HG02973 (cell line): Measurements from ENCODE around the gene AUTS2.

Source experiments
- ATAC-seq: cut with Tn5 transposase; IDR thresholded peaks from one replicate; pipeline ENCODE4 v1.9.1; 2021; ENCODE audit warnings: moderate library complexity; ENCODE audit not compliant: unreplicated experiment

Gene AUTS2

DNA sequence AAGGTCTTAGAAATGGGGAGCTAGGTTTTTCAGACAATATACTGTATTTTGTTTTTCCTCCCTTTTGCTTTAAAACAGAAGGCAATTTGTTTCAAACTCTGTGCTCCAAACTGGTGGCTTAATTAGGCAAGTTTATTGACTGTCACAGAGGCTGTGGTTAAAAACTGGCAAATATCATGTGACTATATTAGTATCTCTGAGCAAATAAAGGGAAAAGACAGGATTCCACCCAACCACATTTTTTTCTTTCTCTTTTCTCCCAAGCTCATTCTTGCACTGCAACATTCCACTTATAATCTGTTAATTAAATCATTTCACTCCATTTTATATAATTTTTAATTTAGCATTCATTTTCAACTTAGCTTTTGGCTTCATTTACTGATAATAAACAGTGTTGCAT lies 615.8 kb downstream of the AUTS2 start:
- no peak for ATAC-seq

DNA sequence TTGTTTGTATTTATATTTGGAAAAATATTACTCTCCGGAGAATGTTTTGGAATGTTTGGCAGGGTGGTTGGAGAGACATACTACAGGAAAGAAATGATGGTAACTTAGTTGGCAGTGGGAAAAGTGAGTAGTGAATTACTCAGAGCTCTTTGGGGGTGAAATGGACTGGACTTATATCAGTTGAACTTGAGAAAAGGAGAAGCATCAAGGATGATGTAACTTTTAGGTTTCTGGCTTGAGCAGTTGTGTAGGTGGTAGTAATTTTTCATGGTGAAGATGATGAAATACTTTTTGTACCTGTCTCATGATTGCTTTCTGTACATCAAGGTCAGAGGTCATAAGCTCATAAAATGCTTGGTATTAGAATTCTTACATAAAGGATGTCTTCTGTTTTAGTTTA lies 617.2 kb downstream of the AUTS2 start:
- ATAC-seq, result no peak

DNA sequence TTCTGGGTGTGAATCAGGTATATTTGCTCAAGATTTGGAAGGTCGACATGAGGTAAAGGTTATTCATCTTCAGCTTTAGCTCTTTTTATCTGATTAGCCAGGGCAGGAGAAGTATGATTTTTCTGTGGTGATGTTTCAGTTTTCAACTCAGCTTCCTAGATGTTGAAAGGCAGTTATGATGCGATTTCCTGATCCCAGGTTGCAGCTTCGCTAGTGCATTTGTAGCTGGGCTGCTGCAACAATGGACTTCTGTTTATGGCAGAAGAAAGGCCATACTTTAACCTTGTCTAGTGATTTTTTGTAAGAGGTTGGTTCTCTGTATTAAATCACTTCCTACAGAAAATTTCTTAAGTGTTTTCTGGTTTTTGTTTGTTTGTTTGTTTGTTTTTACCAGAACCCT lies 619.3 kb downstream of the AUTS2 start:
- ATAC-seq, result no peak

DNA sequence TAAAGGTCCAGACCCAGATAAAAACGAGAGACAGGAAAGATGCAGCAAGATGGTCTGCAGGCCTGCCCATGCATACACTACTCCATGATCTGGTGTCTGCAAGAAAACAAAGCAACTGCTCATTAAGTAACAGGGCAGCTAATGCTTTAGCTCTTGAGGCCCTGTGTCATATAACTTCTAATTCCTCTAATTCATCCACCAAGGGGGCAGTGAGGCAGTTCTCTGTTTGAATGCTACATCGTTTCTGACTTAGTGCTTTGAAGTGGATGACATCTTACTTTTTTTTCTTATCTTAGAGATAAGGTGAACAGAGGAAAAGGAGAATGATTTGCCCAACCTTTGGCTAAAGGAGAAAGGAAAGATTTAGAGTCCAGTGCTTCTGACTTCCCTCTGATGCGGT lies 619.7 kb downstream of the AUTS2 start:
- ATAC-seq, result no peak

DNA sequence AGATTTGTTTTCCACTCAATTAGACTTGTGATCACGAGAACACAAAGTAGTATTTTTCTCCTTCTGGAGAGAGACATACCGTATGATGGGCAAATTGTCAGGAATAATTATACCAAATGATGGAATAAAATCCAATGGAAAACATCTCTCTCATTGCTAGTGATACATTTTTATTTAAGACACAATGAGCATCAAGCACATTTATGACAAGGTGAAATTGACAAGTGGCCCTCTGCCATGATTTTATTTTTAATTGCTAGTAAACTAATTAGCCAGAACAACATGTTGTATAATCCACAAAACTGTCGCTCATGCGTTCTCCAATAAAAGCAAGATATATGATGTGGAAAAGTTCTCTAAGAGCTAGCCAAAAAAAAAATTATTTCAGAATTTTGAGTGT lies 620.8 kb downstream of the AUTS2 start:
- ATAC-seq, result no peak

DNA sequence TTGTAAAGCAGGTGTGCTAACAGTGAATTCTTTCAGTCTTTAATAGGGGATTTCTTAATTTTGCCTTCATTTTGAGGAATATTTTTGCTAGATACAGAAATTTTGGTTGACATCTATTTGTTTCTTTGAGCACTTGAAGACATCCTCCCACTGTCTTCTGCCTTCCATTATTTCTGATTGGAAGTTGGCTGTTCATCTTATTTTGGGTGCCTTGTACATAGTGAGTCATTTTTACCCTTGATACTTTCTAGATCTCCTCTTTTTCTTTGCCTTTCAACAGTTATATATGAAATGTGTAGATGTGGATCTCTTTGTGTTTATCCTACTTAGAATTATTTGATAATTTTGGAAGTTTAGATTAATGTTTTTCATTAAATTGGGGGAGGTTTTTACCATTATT lies 631.0 kb downstream of the AUTS2 start:
- no peak for ATAC-seq

DNA sequence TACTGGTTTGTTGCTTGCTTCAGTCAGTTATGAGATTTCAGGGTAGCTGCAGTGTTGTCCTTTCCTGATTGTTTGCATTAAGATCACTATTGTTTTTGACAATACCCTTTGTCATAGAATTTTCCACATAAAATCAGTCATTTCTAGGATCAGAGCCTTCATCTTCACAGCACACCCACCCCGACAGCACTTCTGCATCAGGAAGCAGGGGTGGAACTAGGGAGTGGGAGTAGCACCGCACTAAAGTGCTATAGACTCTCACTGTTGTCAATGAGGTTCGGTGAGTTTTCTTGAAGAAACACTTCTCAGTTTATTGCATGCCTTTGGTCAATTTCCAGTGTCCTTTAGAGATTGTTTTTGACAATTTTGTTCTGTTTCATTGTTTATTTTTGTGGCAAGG lies 632.5 kb downstream of the AUTS2 start:
- no peak for ATAC-seq

DNA sequence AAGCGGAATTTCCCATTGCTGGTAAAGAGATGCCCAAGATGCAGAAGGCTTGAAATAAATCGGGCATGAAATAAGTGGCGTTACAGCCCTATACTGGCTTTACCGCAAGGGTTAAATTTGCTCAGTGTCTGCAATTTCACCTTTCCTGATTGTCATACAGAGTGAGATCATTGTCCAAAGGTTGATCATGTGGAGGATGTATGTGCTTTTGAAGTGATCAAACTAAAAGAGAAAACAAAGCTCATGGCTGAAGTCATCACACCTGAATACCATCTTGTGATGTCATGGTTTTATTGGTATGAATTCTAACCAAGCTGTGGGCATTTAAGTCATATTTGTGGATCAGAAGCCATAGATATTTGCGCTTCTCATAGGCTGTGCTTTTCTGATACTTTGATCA lies 635.5 kb downstream of the AUTS2 start:
- ATAC-seq, result no peak

DNA sequence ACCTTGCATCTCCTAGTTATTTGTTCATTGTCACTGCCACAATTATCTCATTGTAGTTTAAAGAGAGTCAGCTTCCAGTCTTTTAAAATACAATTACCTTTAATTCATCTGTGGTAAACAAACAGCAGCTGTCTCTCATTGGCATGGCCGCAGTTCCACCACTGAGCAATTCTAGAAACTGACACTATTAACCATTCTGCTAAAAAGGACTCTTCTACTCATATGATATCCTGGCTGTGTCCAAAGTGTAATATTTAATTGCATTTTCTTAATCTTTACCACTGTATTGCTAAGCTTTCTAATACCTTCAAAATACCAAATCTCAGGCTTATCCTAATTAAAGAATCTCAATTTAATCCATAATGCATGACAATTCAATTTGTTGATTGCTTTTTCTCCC lies 639.0 kb downstream of the AUTS2 start:
- no peak for ATAC-seq

DNA sequence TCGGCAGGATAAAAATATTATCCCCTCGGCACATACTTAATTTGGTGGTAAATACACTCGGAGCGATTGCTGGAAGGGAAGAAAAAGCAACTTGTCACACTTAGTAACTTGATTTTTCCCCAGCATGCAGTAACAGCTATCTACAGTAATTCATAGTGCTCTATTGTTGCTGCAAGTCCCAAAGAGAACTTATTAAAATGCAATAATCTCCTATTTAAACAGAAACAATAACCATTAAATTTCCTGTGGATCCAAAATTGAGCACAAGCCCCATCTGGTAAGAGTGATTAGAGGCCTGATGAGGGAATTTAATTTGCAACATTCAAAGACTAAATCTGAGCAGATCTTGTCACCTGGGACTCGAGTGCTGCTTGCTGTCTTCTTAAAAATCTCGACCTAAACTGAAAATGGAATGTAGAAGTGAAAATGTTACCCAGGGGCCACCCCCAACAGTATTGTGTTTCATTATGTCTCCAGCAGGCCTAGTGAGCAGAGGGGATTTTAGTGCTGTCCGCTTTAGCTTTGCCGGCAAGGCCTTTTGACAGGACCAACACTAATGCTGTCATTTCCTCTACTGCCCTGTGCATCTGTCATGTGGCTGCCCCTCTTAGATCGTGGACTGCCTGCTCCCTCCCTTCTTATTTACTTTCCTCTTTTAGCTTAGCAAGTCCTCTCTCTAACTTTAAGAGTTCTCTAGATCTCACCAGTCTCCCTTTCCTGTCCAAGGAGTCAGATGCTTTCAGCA lies 639.7 kb downstream of the AUTS2 start:
- peak; percentile 99 for ATAC-seq

DNA sequence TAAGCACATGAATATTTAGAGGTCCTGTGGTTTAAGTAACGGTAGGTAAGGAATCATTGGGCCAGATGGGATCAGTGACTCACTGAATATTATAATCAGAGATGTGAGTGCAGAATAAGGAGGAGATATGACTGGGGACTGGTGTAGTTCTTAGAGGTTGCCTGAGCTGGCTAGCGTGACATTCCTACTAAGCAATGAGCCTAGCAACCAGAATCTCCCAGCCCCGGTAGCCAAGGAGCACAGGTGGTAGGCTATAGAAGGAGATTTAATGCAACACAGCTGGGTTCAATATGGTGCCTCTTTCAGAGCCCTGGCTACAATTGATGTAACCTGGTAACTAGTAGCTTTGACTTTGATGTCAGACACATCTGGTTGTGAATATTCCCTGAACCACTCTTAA lies 641.6 kb downstream of the AUTS2 start:
- ATAC-seq, result no peak

DNA sequence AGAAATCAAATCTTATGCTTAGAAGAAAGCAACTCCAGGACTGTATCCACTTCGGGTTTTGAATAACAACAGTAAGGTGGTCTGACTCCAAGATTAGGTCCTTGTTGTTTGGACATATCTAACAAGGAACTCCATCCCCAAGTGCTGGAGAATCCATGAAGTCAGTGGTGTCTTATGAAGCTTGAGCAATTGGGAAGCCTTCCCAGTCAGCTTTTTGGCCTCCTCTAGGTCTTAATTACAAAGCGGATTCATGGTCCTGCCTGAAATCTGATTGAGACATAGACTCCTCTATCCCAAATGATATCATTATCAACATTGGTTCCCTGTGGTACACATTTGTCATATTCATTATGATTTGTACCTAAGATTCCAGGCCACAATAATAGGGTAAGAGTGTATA lies 642.6 kb downstream of the AUTS2 start:
- ATAC-seq, result no peak

DNA sequence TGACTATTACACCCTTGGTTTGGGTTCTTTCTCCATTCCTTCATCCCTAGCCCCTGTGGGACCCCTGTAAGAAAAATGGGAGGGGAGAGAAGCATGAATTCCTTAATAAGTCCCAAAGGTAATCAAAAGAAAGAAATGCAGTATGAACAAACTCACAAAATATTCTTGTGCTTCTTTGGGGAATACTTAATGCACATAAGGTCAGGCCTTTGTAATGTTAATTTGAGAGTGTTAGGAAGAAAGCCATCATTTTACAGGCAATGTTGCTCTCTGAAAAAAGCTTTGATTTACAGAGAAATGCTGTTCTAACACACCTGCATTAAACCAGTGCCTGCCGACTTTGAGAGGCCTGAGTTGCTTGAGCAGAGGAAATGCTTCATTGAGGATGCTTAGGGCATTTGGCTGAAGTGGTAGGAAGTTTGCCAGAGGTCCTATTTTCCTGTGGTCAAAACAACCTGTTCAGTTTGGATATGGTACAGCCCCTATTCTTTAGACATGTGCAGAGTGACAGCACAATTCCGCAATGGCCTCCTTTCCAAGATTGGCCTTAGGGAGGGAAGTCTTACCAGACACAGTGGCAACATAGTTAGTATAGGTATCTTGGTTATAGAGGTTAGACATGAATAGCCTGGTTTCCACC lies 643.4 kb downstream of the AUTS2 start:
- ATAC-seq, result no peak

DNA sequence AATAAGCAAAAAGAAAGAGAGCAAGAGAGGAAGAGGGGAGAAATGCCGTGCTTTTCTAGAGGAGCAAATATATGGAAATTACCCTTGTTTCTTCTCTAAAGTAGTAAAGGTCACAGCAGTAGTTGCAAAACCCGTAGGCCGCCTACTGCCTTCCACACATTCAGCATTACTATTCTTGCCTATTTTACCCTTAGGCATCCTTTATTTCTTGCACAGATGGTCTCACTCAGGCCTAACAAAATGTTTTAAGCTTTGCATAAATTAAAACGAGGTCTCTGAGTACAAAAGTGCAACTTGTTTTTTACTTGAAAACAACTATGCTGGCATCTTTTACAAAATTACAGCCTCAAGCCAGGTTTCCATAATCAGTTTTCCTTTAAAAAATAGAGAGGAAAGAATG lies 644.6 kb downstream of the AUTS2 start:
- ATAC-seq, result no peak

DNA sequence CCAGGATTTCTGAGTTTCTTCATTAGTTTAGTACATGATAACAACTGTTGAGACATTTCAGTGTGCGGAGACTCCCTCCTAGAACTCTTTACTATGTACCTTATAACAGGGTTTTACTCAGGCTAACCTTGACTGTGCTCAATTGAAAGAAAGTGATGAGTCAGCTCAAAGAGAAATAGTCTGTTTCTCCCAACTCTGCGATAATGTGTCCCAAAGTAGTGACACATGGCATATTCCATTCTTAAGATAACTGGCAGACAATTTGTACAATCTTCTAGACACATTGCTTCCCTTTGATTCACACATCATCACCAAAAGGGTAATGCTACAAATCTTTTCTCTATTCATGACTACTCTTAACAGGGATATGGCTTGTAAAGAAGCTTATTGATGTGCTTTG lies 645.2 kb downstream of the AUTS2 start:
- ATAC-seq, result no peak

DNA sequence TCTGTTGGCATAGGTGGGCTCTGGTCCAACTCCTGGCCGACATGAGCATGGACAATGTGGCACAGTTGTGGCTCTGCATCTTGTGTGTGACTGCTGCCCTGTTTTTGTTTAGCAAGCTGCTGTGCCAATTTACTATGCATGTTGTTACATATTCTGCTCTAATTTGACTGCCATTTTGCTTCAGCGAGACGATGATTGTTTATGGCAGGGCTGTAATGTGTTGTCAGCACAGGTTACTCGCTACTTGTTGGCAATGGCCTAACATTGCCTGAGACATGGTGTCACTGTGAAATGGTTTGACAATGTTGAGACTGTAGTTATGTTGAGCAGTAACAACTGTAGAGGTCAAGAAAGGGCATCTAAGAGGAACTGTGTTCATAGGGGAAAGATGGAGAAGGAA lies 659.6 kb downstream of the AUTS2 start:
- ATAC-seq, result no peak

DNA sequence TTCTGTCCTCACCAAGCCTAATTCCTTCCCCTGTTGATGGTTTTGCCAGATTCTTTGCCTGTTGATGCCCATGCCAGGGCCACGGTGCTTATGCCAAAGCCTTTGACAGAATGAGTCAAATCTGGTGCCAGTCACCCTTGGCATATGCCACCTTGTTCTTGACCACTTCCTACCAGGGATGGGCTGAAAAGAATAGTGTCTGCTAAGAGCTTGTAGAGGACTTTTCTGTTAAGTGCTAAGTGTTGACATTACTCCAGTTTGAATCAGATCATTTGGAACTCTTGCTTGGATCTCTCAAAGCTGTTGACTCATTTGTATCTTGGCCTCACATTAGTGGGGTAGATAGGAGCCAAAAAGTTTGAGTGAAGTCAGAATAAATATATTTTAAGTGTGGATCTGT lies 661.2 kb downstream of the AUTS2 start:
- no peak for ATAC-seq

DNA sequence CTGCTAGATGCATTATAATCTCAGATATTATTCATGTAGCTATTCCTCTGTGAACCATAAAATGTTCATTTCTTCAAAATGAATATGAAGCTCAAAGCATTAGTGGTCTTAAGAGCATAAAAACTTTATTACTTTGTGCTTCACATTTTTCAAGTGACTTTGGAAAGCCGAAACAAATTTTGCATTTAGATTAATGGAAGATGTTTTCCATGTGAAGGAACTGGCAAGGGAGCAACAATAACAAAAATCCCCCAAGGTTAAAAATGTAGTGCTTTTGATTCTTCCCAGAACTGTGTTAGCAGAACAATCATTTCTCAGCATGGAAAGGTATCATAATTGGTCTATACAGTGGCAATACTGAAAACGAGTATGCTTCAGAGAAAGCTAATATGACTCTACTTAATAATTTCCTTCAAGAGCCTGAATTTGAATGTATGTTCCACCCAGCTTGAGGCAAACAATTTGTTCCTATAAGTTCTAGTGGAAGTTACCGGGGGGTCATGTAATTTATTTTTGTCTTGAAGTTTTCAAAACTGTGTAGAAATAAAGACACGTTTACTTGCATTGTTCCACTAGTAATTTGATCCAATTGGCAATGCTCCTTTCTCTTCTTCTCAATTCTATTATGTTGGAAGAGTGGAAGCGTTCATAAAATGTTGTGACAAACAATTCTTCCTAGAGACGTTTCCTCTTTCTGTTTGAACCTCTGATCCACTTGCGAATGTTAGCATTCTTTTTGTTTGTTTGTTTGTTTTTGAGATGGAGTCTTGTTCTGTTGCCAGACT lies 665.4 kb downstream of the AUTS2 start:
- ATAC-seq, result no peak

DNA sequence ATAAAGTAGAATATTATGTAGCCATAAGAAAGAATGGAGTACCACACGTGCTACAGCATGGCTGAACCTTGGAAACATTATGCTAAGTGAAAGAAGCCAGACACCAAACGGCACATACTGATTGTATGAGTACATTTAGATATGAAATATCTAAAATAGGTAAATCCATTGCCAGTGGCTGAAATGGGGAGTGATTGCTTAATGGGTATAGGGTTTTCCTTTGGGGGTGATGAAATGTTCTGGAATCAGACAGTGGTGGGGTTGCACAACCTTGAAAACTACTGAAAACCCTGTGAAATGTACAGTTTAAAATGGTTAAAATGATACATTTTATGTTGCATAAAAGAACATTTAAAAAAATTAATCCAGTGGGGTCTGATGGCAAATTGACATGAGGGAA lies 667.9 kb downstream of the AUTS2 start:
- no peak for ATAC-seq

DNA sequence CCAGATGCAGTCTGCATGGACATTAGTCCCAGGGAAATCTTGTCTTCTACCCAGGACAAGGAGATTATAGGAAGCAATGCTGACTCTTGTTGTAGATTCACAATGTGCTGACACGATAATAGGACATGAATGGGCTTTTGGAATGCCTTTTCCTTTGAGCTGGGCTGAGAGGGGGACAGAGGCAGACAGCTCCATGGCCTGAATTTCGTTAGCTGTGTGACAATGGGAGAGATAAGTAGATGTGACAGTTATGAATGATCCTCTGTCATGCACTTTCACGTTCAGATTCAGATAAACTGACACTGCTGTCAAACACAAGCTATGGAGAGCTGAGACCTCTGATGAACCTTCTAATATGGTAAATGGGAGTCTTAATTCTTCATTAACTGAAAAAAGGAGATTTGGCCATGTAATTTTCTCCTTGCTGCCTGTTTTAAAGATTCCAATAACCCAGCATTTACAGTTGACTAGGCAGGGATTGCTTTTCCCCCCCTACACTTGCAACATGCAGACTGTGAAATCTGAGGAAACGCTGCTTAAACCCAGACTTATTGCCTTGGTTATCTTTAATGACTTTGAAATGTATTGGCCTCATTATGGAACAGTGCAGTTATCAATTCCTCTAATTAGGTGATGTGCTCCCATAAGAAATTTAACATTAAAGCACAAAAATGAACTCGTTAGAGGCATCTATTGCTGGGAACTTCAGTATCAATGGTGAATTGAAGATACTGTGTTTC lies 669.3 kb downstream of the AUTS2 start:
- no peak for ATAC-seq

DNA sequence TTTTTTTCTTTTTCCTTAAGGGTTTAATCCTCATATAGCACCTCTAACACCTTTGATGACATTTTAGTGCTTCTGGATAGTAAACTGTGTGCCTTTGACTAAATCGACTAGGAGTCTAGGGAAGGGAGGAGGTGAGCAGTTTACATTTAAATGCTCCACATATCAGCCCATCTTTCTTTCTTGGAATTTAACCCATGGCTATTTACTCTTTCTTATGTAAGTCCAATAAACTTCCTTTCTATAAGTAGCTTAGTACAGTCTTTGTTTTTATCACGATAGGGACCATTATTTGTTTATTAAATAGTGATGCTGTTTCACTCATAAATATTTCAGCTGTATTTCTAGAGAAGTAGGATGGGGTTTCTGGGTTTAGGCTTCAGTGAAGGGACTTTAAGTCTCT lies 669.9 kb downstream of the AUTS2 start:
- no peak for ATAC-seq
